KOPT-K1 (cell line): ENCODE data around the gene ESYT1.

Experiments used
- H3K27ac ChIP-seq: fragments of 200-600 bp; sonication (generic); 2 replicates; pipeline ENCODE4 v1.5.1; 2016; ENCODE audit warnings: antibody characterized with exemption, mild to moderate bottlenecking, low read depth, low read length; ENCODE audit not compliant: poor library complexity, severe bottlenecking
- H3K36me3 ChIP-seq: fragments of 200-600 bp; sonication (generic); 2 replicates; pipeline ENCODE4 v1.5.1; 2017; ENCODE audit warnings: antibody characterized with exemption, mild to moderate bottlenecking, low read length, moderate library complexity; ENCODE audit not compliant: insufficient read depth
- H3K9me3 ChIP-seq: fragments of 200-600 bp; sonication (generic); 2 replicates; pipeline ENCODE4 v1.5.1; 2017; ENCODE audit warnings: antibody characterized with exemption, low read length, mild to moderate bottlenecking; ENCODE audit not compliant: insufficient read depth, poor library complexity, severe bottlenecking

Gene ESYT1

DNA sequence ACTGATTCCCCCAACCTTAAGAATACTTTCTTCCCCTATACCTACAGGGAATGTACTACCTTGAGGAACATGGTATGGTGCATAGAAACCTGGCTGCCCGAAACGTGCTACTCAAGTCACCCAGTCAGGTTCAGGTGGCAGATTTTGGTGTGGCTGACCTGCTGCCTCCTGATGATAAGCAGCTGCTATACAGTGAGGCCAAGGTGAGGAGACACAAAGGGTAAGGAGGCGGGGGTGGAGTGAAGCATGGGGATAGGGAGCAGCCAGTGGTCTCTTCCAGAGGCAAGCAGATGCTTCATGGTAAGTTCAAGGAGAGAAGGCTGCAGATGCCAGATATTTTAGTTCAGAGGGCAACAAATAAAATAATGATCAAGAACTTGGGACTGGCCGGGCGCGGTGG, 30.3 kb upstream of the ESYT1 start:
- Histone ChIP-seq H3K9me3 (no peaks in the 10 kb centered on the region), H3K27ac (no peak overlapping the region), H3K36me3 (no peaks in the 10 kb centered on the region)

DNA sequence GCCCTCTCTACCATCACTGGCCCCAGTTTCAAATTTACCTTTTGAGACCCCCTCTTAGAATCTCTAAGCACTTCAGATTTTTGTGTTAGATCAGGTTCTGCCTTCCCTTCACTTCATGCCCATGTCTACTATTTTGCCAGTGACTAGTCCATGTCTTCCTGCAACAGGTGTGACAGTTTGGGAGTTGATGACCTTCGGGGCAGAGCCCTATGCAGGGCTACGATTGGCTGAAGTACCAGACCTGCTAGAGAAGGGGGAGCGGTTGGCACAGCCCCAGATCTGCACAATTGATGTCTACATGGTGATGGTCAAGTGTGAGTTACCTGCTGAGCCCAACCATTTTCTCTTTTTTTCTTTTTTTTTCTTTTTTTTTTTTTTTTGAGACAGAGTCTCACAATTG, 29.5 kb upstream of the ESYT1 start:
- Histone ChIP-seq H3K27ac (no peak overlapping the region), H3K36me3 (no peaks in the 10 kb centered on the region), H3K9me3 (no peaks in the 10 kb centered on the region)

DNA sequence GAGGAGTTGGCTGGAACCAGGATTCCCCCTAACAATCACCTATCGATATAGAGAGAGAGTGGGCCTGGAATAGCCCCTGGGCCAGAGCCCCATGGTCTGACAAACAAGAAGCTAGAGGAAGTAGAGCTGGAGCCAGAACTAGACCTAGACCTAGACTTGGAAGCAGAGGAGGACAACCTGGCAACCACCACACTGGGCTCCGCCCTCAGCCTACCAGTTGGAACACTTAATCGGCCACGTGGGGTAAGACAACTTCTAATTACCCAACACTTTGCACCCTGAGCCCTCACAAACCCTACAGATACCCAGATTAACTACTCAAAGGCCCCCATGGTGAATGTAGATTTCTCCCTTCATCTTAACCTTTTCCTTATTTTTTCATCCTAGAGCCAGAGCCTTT, 28.3 kb upstream of the ESYT1 start:
- Histone ChIP-seq H3K36me3 (no peaks in the 10 kb centered on the region), H3K27ac (no peak overlapping the region), H3K9me3 (no peaks in the 10 kb centered on the region)

GRCh38 chr12:56101045-56101444, 27.0 kb upstream of the ESYT1 start:
- no peak overlapping the region for H3K27ac ChIP-seq
- no peaks in the 10 kb centered on the region for H3K9me3 ChIP-seq
- H3K36me3 ChIP-seq, result peaks cover 7% of the 10 kb centered on the region

GRCh38 chr12:56102683-56103065, 25.4 kb upstream of the ESYT1 start:
- Histone ChIP-seq H3K36me3 (peaks cover 23% of the 10 kb centered on the region), H3K27ac (peak overlapping the region; percentile 97), H3K9me3 (no peaks in the 10 kb centered on the region)

DNA sequence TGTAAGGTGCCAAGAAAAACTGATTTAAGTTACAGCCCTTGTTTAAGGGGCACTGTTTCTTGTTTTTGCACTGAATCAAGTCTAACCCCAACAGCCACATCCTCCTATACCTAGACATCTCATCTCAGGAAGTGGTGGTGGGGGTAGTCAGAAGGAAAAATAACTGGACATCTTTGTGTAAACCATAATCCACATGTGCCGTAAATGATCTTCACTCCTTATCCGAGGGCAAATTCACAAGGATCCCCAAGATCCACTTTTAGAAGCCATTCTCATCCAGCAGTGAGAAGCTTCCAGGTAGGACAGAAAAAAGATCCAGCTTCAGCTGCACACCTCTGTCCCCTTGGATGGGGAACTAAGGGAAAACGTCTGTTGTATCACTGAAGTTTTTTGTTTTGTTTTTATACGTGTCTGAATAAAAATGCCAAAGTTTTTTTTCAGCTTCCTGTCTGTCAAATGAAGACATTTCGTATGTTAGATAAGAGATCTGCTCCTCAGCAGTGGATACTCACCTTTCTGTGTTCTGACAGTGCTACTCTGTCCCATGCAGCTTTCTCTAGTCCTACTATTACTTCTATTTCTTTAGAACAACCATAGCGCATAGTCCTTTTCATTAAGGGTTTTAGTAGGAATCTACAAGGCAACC, 24.9 kb upstream of the ESYT1 start:
- Histone ChIP-seq H3K36me3 (peaks cover 28% of the 10 kb centered on the region), H3K9me3 (no peaks in the 10 kb centered on the region), H3K27ac (peak overlapping the region; percentile 97)

GRCh38 chr12:56103823-56104108, 24.3 kb upstream of the ESYT1 start:
- peaks cover 34% of the 10 kb centered on the region for H3K36me3 ChIP-seq
- H3K27ac ChIP-seq, result peak overlapping the region; percentile 97

DNA sequence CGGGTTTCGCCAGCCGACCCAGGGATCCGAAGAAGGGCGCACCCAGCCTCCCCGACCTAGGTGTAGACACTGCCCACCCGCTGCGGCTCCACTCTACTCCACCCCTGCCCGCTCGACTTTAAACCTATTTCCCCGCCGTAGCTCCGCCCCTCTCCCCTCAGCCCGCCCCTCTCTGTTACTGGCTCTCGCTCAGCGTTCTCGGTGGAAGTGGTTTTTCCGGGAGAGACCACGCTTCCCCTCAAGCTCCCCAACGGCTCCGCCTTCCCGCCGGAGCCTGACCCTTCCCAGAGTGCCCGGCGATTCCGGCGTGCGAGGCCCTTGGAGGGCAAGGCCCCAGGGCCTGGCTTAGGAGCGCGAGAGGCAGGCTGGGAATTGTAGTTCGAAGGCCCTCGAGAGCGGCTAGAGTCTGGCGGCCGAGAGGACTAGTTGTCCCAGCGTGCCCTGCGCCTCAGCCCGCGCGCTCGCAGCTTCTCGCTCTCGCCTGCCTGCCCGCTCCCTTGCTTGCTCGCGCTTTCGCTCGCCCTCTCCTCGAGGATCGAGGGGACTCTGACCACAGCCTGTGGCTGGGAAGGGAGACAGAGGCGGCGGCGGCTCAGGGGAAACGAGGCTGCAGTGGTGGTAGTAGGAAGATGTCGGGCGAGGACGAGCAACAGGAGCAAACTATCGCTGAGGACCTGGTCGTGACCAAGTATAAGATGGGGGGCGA, 23.8 kb upstream of the ESYT1 start, which contains the start of gene PA2G4:
PA2G4 (plus strand) TSS at position 451 of the 706 bp plus-strand sequence; CDS start at position 630, 179 bp downstream.
- Histone ChIP-seq H3K36me3 (peaks cover 39% of the 10 kb centered on the region), H3K9me3 (no peaks in the 10 kb centered on the region), H3K27ac (peak within 1 kb of the TSS; percentile 97)

More at GRCh38 chr12:56103823-56104108, 24.3 kb upstream of the ESYT1 start:
- no peaks in the 10 kb centered on the region for H3K9me3 ChIP-seq

DNA sequence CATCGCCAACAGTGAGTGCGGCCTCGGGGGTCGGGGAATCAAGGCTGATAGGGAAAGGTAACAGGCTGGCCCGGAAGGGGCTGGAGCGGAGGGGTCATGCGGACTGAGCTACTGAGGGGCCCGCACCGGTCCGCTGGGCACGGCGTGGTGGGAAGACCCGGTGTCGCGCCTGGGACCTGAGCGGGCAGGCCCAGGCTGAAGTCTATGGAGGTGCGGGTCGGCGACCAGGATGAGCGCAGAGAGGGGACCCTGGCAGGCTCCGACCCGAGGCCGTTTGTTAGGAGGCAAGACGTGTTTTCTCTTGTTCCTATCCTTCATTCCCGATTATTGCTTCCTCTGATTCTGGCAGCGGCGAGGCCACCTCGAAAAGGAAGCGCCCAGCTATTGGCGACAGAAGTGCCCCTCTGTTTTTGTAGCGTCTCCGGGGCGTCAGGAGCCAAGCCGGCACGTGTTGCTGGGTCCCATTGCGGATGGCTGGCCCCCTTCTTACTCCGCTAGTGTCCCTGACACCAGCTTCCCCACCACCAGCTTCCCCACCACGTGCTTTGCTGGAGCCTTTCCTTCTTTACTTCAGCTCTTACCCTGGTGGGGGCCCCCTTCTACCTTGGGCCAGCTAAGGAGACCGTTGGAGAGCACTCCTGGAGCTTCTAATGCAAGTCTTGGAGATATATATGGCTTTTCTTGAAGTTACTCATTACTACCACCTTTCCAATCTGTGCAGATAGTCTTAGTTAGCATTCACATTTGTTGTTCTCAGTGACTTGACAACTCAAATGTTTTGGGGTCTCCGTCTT, 23.1 kb upstream of the ESYT1 start:
- Histone ChIP-seq H3K9me3 (no peaks in the 10 kb centered on the region), H3K27ac (peak overlapping the region; percentile 97), H3K36me3 (peaks cover 47% of the 10 kb centered on the region)

DNA sequence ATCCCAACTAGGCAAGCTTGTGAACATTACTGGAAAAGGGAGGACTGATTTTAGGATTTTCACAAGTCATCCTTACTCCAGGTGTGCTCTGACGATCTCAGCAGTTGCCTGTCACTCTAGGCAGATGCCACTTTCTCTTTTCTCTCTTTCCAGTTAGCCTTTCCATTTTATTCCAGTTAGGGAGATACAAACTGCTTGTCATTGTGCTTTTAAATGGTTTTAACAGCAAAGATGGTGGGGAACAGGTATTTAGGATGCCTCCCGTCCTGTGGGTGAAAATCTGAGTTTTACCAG, 22.5 kb upstream of the ESYT1 start:
- peak overlapping the region; percentile 97 for H3K27ac ChIP-seq
- peaks cover 52% of the 10 kb centered on the region for H3K36me3 ChIP-seq
- H3K9me3 ChIP-seq, result no peaks in the 10 kb centered on the region

DNA sequence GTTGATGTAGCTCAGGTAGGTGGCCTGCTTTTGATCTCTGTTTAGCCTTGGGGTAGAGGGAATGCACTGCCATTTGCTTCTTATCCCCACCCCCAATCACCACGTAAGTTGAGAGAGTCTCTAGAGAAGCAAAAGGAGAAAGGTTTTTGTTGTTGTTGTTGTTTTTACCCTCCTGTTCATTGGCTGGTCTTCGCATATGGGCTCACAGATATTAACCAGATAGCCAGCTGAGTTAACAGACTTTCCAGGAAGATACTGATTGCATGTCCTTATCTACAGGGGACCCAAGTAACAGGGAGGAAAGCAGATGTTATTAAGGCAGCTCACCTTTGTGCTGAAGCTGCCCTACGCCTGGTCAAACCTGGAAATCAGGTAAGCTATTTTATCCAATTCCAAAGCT, 20.8 kb upstream of the ESYT1 start:
- peaks cover 69% of the 10 kb centered on the region for H3K36me3 ChIP-seq
- peak overlapping the region; percentile 7 for H3K27ac ChIP-seq
- H3K9me3 ChIP-seq, result no peaks in the 10 kb centered on the region

DNA sequence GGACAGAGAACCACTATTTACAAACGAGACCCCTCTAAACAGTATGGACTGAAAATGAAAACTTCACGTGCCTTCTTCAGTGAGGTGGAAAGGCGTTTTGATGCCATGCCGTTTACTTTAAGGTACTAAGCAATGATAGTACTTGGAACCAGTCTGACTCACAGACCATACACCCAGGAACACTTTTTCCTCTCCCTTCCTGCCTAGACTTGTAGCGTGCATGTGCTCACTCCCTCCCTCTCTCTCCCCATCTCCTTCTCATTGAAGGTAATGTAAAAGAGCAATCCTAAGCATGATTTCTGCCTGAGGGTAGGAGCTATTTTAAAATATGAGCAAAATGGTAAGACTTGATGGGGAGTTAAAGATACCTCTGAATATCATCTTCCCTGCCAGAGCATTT, 17.5 kb upstream of the ESYT1 start:
- H3K27ac ChIP-seq, result no peak overlapping the region
- H3K36me3 ChIP-seq, result peaks cover 90% of the 10 kb centered on the region
- H3K9me3 ChIP-seq, result peaks cover 6% of the 10 kb centered on the region

GRCh38 chr12:56114084-56114483, 14.0 kb upstream of the ESYT1 start:
- Histone ChIP-seq H3K36me3 (peaks cover 55% of the 10 kb centered on the region), H3K27ac (no peak overlapping the region), H3K9me3 (peaks cover 6% of the 10 kb centered on the region)

DNA sequence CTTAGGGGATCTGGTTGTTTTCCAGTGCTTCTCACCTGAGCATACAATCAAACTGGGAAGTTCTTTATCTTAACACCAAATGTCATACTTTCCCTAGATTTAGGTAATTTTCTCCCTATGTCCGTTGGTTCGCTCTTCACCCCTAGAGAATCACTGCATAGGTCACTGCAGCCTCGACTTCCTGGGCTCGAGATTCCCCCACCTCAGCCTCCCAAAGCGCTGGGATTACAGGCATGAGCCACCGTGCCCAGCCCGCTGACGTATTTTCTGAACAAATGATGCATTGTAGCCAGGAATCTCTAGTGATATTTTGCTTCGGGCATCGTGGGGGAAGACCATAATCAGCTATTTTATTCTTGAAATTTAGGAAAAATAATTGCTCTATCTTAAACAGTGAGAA, 12.7 kb upstream of the ESYT1 start:
- Histone ChIP-seq H3K27ac (peak overlapping the region; percentile 84), H3K36me3 (peaks cover 51% of the 10 kb centered on the region), H3K9me3 (peaks cover 6% of the 10 kb centered on the region)

- Histone ChIP-seq H3K36me3 (peaks cover 51% of the 10 kb centered on the region), H3K9me3 (peaks cover 6% of the 10 kb centered on the region), H3K27ac (peak within 1 kb of the TSS; percentile 84)
Observed at GRCh38 chr12:56116267-56117081, 11.6 kb upstream of the ESYT1 start, which contains the start of gene RPL41. RPL41 (plus strand) TSS chr12:56116633.
